ENCODE measurements around the gene DBI.

- TF ChIP-seq CTCF (conservative IDR thresholded peaks at IDR 0.05) (no peak), EZH2 (IDR thresholded peaks at IDR 0.05; ENCODE audit: low read depth) (no peak)
These were observed 25.1 kb upstream of the DBI start for GRCh38 chr2:119341684-119342083.

All from PC-9 (cell line).